Inflammatory macrophage (primary cell): ENCODE data around the gene UBTFL1.
"Not testable (repeated sequence)": the region's sequence is repeated elsewhere in the genome, so short reads cannot be mapped to it uniquely, and the experiment has no call there.

Experiments
- DNase-seq, 2 donors: peaks; one replicate each; pipeline ENCODE4 v3.0.0-alpha.2; 2020 to 2022
- total RNA-seq, 18 experiments: gene quantifications; one replicate each; lab custom pipeline; 2026; ENCODE audit warnings: mixed read lengths in 6 of 18, inconsistent platforms in 2 of 18; lab: John Stamatoyannopoulos, UW

UBTFL1 gene
- 0 to 0.13 (median 0) reads per million in 18 experiments for total RNA-seq

- DNase-seq, result not testable (repeated sequence)
Measured at GRCh38 chr11:90085650-90086049, at the start of gene UBTFL1. TSS of gene UBTFL1 (plus strand) at chr11:90085950. CDS start at chr11:90085950, 0 bp downstream.

GRCh38 chr11:90051591-90052209, 34.0 kb upstream of the UBTFL1 start:
- DNase-seq, result not testable (repeated sequence)

GRCh38 chr11:90052311-90052710, 33.4 kb upstream of the UBTFL1 start:
- not testable (repeated sequence) for DNase-seq

GRCh38 chr11:90053545-90053944, 32.2 kb upstream of the UBTFL1 start:
- not testable (repeated sequence) for DNase-seq

- DNase-seq, result not testable (repeated sequence)
Measured at GRCh38 chr11:90088731-90089130, 3.0 kb downstream of the UBTFL1 start.

GRCh38 chr11:90095230-90095924, 9.6 kb downstream of the UBTFL1 start:
- DNase-seq, result not testable (repeated sequence)

GRCh38 chr11:90098261-90098660, 12.5 kb downstream of the UBTFL1 start:
- DNase-seq, result not testable (repeated sequence)

GRCh38 chr11:90100431-90100830, 14.7 kb downstream of the UBTFL1 start:
- peak in 1 of 2 donors; percentile 12 for DNase-seq

- no peak for DNase-seq
Measured at GRCh38 chr11:90113541-90113940, 27.8 kb downstream of the UBTFL1 start.

GRCh38 chr11:90120191-90120590, 34.4 kb downstream of the UBTFL1 start:
- DNase-seq, result no peak

- DNase-seq, result no peak
Measured at GRCh38 chr11:90124371-90124770, 38.6 kb downstream of the UBTFL1 start.

- no peak for DNase-seq
Measured at GRCh38 chr11:90124946-90125345, 39.2 kb downstream of the UBTFL1 start.

GRCh38 chr11:90133560-90134477, 48.1 kb downstream of the UBTFL1 start:
- DNase-seq, result no peak

- no peak for DNase-seq
Measured at GRCh38 chr11:90134478-90135003, 48.8 kb downstream of the UBTFL1 start, which contains the start of gene NAALAD2. TSS of gene NAALAD2 (plus strand) at chr11:90134663. CDS start at chr11:90134759, 96 bp downstream.

- DNase-seq, result no peak
Measured at GRCh38 chr11:90135016-90135415, 49.3 kb downstream of the UBTFL1 start.
